Glomerular visceral epithelial cell (primary cell): ENCODE results near the gene COL6A6.
A peak's percentile ranks its signal among the peaks of the same experiment; 100 is the strongest.

Source experiments
- DNase-seq: peaks from one replicate; pipeline ENCODE4 v3.0.0-alpha.2; 2016; ENCODE audit errors: extremely low spot score

The COL6A6 gene

DNA sequence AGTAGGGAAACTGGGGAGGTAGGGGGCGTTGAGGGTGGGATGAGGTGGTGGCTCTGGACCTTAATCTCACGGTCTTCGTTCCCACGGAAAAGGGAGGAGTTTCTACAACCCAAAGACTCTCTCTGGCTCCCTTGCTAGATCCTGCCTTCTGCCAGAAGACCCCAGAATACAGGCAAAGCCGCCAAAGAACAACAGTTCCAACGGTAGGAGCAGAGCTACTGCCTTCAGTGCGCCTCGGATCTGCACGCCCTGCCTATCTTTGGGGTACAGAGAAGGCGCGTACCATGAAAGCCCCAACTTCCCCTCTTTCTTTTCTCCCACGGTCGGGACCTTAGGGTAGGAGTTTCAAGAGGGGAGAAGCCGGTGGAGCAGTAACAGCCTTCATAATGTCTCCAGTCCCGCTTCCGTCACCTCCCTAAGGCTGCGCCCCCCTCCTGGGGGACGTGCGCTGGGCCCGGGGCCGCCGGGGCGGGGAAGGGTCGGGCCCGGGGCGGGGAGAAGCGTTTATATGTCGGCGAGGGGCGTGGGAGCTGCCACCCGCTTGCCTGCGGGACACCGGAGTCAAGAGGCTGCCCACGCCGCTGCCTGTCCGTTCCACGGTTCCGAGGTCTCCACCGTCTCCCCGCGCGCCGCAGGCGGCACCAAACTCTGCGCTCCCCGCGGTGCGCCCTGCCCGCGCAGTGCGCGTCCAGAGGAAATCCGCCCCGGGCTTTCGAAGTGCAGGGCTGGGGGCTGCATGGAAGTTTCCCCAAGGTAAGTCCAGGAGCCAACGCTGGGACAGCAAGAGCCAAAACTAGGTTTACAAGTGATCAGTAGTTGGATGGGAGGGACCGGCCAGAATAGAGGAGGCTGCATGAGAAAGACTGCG lies at the start of gene COL6A6:
Gene COL6A6, plus strand, starts transcription at position 533 of the 868 bp plus-strand sequence. CDS start 43,188 bp downstream, outside the sequence.
- no peak for DNase-seq

DNA sequence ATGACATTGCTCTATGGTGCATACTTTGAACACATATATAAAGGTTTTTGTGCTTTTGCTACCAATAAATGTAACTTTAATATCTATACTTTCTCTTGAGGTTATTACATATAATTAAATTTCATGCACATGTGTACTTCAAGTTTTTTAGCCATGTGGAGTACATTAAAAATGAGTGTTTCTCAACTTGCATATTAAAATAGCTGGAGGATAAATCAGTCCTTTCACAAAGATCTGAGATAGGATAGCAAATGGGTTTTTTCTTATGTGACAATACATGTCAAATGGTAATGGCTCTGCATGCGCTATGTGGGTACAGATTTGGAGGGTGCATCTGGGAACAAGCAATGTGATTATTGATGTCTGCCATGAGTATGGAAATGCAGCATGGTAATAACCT lies 48.7 kb upstream of the COL6A6 start:
- no peak for DNase-seq

DNA sequence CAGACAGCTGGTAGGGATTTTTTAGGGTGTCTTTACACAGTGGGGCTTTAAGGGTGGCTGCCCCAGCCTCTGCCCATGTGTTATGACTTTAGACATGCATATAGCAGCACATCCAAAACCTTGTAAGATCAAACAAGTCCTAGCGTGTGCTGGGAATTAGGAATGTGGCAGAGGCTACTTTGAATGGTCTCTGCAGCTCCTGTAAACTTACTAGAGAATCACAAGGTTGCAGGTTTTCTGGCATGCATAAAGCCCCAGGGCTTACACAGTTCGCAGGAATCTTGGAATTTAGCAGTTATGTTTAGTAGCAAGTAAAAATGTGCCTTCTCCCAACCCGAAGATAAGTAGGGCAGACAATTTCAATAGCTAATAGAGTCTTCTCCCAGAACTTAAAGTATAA lies 46.9 kb upstream of the COL6A6 start:
- no peak for DNase-seq

GRCh38 chr3:130473416-130473815 lies 43.6 kb upstream of the COL6A6 start:
- no peak for DNase-seq

DNA sequence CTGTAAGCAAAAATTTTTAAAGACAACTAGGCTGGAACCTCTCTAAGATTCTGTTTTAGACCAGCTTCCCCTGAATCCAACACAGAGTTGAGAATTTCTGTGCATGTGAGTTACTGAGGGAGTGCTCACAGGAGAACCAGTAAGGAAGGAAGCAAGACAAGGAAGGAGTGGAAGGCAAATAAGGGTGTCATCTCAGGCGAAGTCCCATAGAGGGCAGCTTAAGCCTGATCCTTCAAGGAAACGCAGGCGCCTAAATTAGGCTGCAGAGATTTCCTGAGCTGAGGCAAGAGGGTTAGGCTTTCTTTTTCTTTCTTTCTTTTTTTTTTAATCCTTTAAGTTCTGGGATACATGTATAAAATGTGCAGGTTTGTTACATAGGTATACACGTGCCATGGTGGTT lies 36.2 kb upstream of the COL6A6 start:
- peak; percentile 13 for DNase-seq

DNA sequence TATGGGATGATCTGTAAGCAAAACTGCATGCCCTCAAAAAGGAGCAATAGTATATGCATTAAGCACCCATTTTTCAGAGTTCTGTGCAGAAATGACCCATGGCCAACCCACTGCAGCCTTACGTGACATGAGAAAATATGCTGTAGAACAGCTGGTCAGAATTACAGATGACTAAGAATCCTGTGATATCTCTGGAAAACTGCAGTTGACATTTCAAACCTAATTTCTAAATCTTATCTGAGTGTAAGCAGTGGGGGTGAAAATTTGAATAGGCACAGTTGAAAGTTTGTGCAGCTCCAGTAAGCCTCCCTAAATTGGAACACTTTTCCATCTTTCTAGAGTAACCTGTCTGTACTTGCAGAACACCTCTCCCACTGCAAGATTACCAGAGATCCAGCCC lies 28.7 kb upstream of the COL6A6 start:
- no peak for DNase-seq

GRCh38 chr3:130488769-130489450 lies 28.1 kb upstream of the COL6A6 start:
- DNase-seq, result no peak

DNA sequence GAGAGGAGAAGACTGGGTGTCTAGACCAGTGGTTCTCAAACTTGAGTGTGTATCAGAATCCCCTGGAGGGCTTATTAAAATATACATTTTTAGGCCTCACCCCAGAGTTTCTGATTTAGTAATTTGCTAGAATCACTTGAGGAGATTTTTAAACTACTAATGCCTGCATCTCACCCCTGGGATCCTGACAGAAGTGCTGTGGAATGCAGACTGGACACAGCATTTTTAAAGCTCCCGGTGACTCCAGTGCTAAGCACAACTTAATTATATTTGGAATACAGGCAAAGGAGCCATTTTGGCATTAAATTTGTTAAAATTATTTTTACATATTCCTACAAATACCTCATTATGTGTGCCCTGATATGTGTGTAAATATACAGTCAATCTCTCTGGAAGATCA lies 26.7 kb upstream of the COL6A6 start:
- DNase-seq, result no peak

DNA sequence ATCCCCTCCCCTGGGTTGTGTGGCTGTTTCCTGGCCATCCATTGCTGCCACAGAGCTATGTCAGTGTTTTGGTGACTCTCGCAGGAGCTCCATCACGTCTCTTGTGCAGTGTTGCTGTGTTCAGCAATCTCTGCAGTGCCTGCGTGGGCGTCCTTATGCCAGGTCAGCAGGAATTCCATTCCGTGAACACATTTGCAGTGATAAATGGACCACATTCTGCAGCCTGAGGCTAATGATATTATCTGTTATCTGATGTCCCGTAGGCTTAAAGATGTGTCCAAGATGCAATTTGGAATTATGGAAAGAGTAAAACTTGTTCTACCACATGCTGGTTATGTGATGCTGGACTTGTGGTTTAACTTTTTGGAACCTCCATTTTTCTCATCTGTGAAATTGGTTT lies 25.5 kb upstream of the COL6A6 start:
- DNase-seq, result no peak

DNA sequence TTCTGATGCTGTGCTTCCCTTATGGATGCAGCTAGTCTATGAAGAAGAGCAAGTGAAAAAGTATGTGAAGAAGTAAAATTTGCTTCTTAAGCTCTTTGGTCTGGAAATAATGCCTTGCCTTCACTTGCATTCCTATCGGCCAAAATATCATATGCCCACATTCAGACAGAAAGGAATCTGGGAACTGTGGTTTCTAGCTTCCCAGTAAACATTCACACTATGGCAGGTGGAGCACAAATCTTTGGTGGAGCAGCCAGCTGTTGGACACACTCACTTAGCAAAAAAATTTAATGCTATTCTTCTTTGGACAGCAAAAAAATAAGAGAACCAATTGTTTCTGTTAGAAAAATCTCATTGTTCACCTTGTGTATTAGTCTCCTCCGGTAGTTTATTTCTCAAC lies 12.3 kb upstream of the COL6A6 start:
- no peak for DNase-seq

- DNase-seq, result no peak
Measured at GRCh38 chr3:130506031-130506430, 10.9 kb upstream of the COL6A6 start.

- DNase-seq, result no peak
Measured at GRCh38 chr3:130507746-130508145, 9.2 kb upstream of the COL6A6 start.

- DNase-seq, result no peak
Measured at GRCh38 chr3:130509008-130509407, 8.0 kb upstream of the COL6A6 start.

GRCh38 chr3:130514681-130515080 lies 2.3 kb upstream of the COL6A6 start:
- DNase-seq, result no peak

GRCh38 chr3:130515755-130516154 lies 1.2 kb upstream of the COL6A6 start:
- DNase-seq, result no peak

DNA sequence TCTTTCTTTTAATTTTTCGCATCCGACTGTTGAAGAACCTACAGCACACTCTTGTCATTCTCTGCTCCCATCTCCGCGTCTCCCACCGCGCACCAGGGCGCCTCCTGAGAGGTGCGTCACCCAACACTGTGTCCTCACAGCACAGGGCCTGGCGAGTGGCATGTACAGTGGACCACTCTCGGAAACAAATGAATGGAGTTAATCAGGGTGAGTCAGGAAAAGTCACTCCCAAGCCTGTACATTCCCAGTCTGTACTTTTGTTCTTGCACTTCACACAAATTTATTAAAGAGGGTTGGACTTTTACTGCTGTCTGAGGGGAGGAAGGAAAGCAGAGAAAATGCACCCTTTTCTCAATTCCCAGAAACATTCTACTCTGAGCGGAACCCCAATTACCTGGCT lies 625 bp downstream of the COL6A6 start:
- no peak for DNase-seq

DNA sequence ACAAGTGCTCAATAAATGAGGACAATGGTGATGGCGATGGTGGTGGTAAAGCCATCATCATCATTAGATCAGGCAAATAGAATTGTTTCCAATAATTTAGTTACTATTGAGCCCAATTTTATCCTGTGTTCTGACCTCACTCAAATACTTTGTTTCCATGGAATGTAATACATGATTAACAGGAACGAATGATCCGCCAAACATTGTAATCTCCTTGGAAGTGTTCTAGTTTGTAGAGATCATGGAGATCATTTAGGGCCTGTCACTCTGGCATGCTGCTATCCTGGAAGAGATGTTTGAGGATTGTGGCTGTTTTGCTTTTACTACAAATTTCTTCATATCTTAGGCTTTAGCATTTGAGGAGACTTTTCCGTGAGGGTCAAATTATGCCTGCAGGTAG lies 2.8 kb downstream of the COL6A6 start:
- no peak for DNase-seq

DNA sequence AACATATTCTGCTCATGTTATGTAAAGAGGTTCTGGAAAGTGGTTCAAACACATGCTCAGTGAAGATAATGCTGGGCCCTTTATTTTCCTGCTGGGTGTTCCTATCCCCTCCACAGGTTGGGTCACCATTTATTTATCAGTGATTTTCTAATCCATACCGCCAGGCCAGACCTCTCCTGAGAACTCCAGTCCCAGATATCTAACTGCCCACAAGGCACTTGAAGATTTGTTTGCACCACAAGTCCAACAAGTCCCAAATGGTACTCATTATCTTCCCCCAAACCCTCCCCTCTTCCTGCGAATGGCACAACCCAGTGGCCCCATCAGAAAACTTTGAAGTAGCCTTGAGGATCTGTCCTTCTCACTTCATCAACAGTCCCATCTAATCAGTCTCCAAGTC lies 5.4 kb downstream of the COL6A6 start:
- no peak for DNase-seq

DNA sequence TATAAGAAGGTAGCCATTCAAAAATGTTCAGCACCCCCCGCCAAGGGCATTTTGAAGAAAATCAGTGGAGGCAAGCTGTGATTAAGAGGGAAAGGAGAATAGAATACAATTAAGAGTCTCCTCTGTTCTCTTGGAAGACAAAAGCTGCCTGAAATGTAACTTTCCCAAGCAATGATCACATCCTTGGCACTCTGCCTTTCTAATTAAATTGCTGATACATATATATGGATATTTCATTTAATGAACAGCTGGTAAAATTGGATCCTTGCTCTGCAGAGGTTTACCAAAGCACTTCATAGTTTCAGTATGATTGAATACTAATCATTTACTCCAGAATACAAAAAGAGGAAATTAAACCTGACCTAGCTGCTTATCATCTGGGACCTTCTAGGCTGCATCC lies 10.4 kb downstream of the COL6A6 start:
- DNase-seq, result no peak

DNA sequence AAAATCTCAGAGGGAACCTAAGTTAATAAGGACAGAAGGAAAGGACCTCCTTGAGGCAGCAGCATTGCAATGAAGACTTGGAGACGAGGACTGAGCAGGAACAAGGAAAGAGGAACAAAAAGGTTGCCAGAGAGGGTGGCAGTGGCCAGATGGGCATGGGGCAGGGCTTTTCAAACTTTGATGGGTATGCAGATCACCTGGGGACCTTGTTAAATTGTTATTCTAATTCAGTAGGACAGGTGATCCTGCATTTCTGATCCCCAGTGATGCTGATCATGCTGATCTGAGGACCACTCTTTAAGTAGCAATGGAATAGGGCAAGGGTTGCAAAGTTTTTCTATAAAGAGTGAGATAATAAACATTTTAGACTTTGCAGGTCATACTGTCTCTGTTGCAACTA lies 11.1 kb downstream of the COL6A6 start:
- no peak for DNase-seq

- no peak for DNase-seq
Measured at GRCh38 chr3:130529486-130530215, 12.7 kb downstream of the COL6A6 start.

DNA sequence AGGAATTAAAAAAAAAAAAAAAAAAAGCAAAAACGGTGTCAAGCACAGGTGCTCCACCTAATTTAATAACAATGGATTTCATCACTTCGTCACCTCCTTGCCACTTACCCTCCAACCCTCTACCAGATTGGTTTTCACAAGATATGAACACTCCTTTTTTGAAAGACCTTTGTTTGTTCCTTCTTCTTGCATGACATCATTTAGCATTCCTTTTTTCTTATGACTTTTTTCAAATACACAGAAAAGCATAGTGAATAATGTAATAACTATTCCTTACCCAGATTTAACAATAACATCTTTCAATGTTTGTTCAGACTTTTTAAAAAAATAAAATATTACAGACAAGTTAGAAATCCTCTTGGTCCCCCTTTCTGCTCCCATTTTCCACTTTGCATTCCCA lies 16.3 kb downstream of the COL6A6 start:
- no peak for DNase-seq
